H1 (cell line): ENCODE measurements around the gene MUC2. TPM values are rescaled to one million over a fixed set of nuclear protein-coding genes. Genes with fewer than 3 reads are reported as not detected.

ENCODE experiments used
- CTCF ChIA-PET: fragments of 300-600 bp; sonication (Branson Sonifier 250); formaldehyde crosslinking; loops from one replicate; lab custom pipeline; 2021; ENCODE audit not compliant: partially characterized antibody; lab: Charles Lee
- POLR2A ChIA-PET: fragments of 300-600 bp; sonication (Branson Sonifier 250); formaldehyde crosslinking; loops from one replicate; lab custom pipeline; 2021; ENCODE audit warnings: inconsistent platforms; ENCODE audit not compliant: partially characterized antibody; lab: Charles Lee
- DNase-seq, 2 experiments: peaks; one replicate each; pipeline versions ENCODE4 v3.0.0 to v3.0.0-alpha.2; 2010 to 2022; ENCODE audit warnings: low spot score in 2 of 2, low read depth in 1 of 2, mixed read lengths in 1 of 2
- FAIRE-seq: peaks from 2 replicates; lab custom pipeline; 2011; peaks lifted over from hg19 to GRCh38; lab: Jason Lieb, UNC
- H2AFZ ChIP-seq: 2 replicates; pipeline ENCODE4 v1.8.1; 2012; ENCODE audit warnings: low read length, inconsistent platforms
- H2AK5ac ChIP-seq: 2 replicates; pipeline ENCODE4 v1.6.1; 2013; ENCODE audit warnings: low read depth, low read length
- H2BK120ac ChIP-seq: replicated peaks from 2 replicates; pipeline ENCODE3; 2013; ENCODE audit warnings: low read depth, low read length, inconsistent platforms
- H2BK12ac ChIP-seq: 2 replicates; pipeline ENCODE4 v1.6.1; 2013; ENCODE audit warnings: low read depth, low read length
- H2BK15ac ChIP-seq: 2 replicates; pipeline ENCODE4 v1.6.1; 2013; ENCODE audit warnings: low read length
- H2BK20ac ChIP-seq: 2 replicates; pipeline ENCODE4 v1.6.1; 2013; ENCODE audit warnings: low read length
- H2BK5ac ChIP-seq: 2 replicates; pipeline ENCODE4 v1.6.1; 2013; ENCODE audit warnings: low read depth, low read length
- H3K14ac ChIP-seq: 2 replicates; pipeline ENCODE4 v1.6.1; 2013; ENCODE audit warnings: inconsistent platforms; ENCODE audit not compliant: insufficient read length
- H3K18ac ChIP-seq: 2 replicates; pipeline ENCODE4 v1.6.1; 2013; ENCODE audit warnings: low read length; ENCODE audit errors: extremely low read depth
- H3K23ac ChIP-seq: 2 replicates; pipeline ENCODE4 v1.6.1; 2013; ENCODE audit warnings: inconsistent platforms; ENCODE audit not compliant: insufficient read length
- H3K23me2 ChIP-seq: 2 replicates; pipeline ENCODE4 v1.6.1; 2013; ENCODE audit warnings: low read depth, low read length
- H3K27ac ChIP-seq: 2 replicates; pipeline ENCODE4 v1.6.1; 2011; ENCODE audit warnings: low read depth, low read length, inconsistent platforms
- H3K27me3 ChIP-seq, 4 experiments: replicated peaks in 1 of 4; 1 replicate in 1 of 4; 2 replicates in 3 of 4; pipeline versions ENCODE4 v1.6.1 to v1.8.1; 2011 to 2013; ENCODE audit warnings: low read length in 3 of 4, mild to moderate bottlenecking in 3 of 4, inconsistent platforms in 2 of 4, mixed read lengths in 2 of 4, moderate library complexity in 1 of 4; ENCODE audit not compliant: control insufficient read depth in 3 of 4, insufficient read depth in 3 of 4; ENCODE audit errors: extremely low read depth in 1 of 4
- H3K36me3 ChIP-seq, 4 experiments: 2 replicates each; pipeline versions ENCODE4 v1.6.1 to v1.8.1; 2011 to 2013; ENCODE audit warnings: mild to moderate bottlenecking in 4 of 4, low read length in 3 of 4, moderate library complexity in 2 of 4, control low read depth in 1 of 4, inconsistent platforms in 1 of 4; ENCODE audit not compliant: insufficient read depth in 4 of 4, control insufficient read depth in 2 of 4
- H3K4ac ChIP-seq: replicated peaks from 2 replicates; pipeline ENCODE3; 2013; ENCODE audit warnings: low read length, low read depth, mixed read lengths, inconsistent platforms; ENCODE audit not compliant: insufficient read length
- H3K4me1 ChIP-seq, 4 experiments: replicated peaks in 1 of 4; 1 replicate in 1 of 4; 2 replicates in 3 of 4; pipeline versions ENCODE4 v1.6.1 to v1.8.1; 2011 to 2013; ENCODE audit warnings: low read length in 3 of 4, inconsistent platforms in 2 of 4, mixed read lengths in 1 of 4; ENCODE audit not compliant: insufficient read depth in 4 of 4, control insufficient read depth in 3 of 4
- H3K4me2 ChIP-seq, 2 experiments: 2 replicates each; pipeline versions ENCODE4 v1.6.1 to v1.8.1; 2011 to 2013; ENCODE audit warnings: low read depth in 2 of 2, low read length in 2 of 2, control low read depth in 1 of 2, inconsistent platforms in 1 of 2, mild to moderate bottlenecking in 1 of 2; ENCODE audit not compliant: insufficient read depth in 1 of 2
- H3K4me3 ChIP-seq, 4 experiments: fragments of 200-600, 300-600 bp in 1 of 4; sonication (generic), shearing (Covaris generic), sonication (Bioruptor Twin) in 1 of 4; 2 replicates each; pipeline versions ENCODE4 v1.5.1 to v1.8.1; 2011 to 2016; ENCODE audit warnings: low read length in 4 of 4, low read depth in 3 of 4, control low read depth in 2 of 4, inconsistent platforms in 2 of 4, mild to moderate bottlenecking in 2 of 4, mixed read lengths in 1 of 4, moderate library complexity in 1 of 4; ENCODE audit not compliant: insufficient read depth in 2 of 4; ENCODE audit errors: extremely low read depth in 1 of 4
- H3K56ac ChIP-seq: replicated peaks from 2 replicates; pipeline ENCODE3; 2013; ENCODE audit warnings: low read depth, mild to moderate bottlenecking, mixed read lengths, low read length, inconsistent platforms; ENCODE audit not compliant: insufficient read length
- H3K79me1 ChIP-seq: 2 replicates; pipeline ENCODE4 v1.6.1; 2013; ENCODE audit warnings: low read depth, low read length, control low read depth
- H3K79me2 ChIP-seq, 2 experiments: 2 replicates each; pipeline versions ENCODE4 v1.6.1 to v1.8.1; 2012 to 2013; ENCODE audit warnings: low read length in 2 of 2, mild to moderate bottlenecking in 2 of 2, inconsistent platforms in 1 of 2; ENCODE audit not compliant: insufficient read depth in 2 of 2, control insufficient read depth in 1 of 2
- H3K9ac ChIP-seq, 4 experiments: replicated peaks in 1 of 4; 1 replicate in 1 of 4; 2 replicates in 3 of 4; pipeline versions ENCODE4 v1.6.1 to v1.8.1; 2011 to 2013; ENCODE audit warnings: low read depth in 3 of 4, low read length in 3 of 4, control low read depth in 2 of 4, mild to moderate bottlenecking in 2 of 4, moderate library complexity in 2 of 4, inconsistent platforms in 1 of 4; ENCODE audit errors: extremely low read depth in 1 of 4
- H3K9me3 ChIP-seq, 2 experiments: 2 replicates each; pipeline versions ENCODE4 v1.6.1 to v1.8.1; 2012 to 2013; ENCODE audit warnings: mild to moderate bottlenecking in 2 of 2, moderate library complexity in 2 of 2, control low read depth in 1 of 2, inconsistent platforms in 1 of 2, low read depth in 1 of 2, low read length in 1 of 2, mixed read lengths in 1 of 2; ENCODE audit not compliant: insufficient read depth in 2 of 2
- H4K20me1 ChIP-seq, 2 experiments: replicated peaks in 1 of 2; 2 replicates each; pipeline versions ENCODE3 to v1.8.1; 2011 to 2013; ENCODE audit warnings: inconsistent platforms in 2 of 2, low read length in 2 of 2, mild to moderate bottlenecking in 1 of 2; ENCODE audit not compliant: insufficient read depth in 2 of 2, control insufficient read depth in 1 of 2
- H4K5ac ChIP-seq: 2 replicates; pipeline ENCODE4 v1.6.1; 2013; ENCODE audit warnings: low read length, low read depth, mixed read lengths, inconsistent platforms; ENCODE audit not compliant: insufficient read length
- H4K8ac ChIP-seq: 2 replicates; pipeline ENCODE4 v1.8.0; 2013; ENCODE audit warnings: mild to moderate bottlenecking, moderate library complexity, low read length, inconsistent platforms; ENCODE audit not compliant: insufficient read depth; ENCODE audit errors: extremely low read depth
- H4K91ac ChIP-seq: replicated peaks from 2 replicates; pipeline ENCODE3; 2013; ENCODE audit warnings: low read length, mixed read lengths, inconsistent platforms; ENCODE audit not compliant: insufficient read length
- ATF2 ChIP-seq: IDR thresholded peaks from 2 replicates; pipeline ENCODE4 v1.6.1; 2012; ENCODE audit warnings: low read length, inconsistent platforms
- BACH1 ChIP-seq: IDR thresholded peaks from 2 replicates; pipeline ENCODE4 v1.6.1; 2012; ENCODE audit warnings: low read length, improper control_type of control experiment
- CHD2 ChIP-seq: IDR thresholded peaks from 2 replicates; pipeline ENCODE4 v1.6.1; 2012; ENCODE audit warnings: low read length, improper control_type of control experiment
- HDAC6 ChIP-seq: IDR thresholded peaks from one replicate; pipeline ENCODE4 v1.7.1; 2012; ENCODE audit warnings: low read depth, mild to moderate bottlenecking, inconsistent platforms, low read length, moderate library complexity
- MAX ChIP-seq: IDR thresholded peaks from 2 replicates; pipeline ENCODE4 v1.6.1; 2012; ENCODE audit warnings: inconsistent platforms
- RAD21 ChIP-seq, 2 experiments: IDR thresholded peaks in 1 of 2; conservative IDR thresholded peaks in 1 of 2; 2 replicates each; pipeline ENCODE4 v1.6.1; 2011; ENCODE audit warnings: low read depth in 2 of 2, low read length in 2 of 2, improper control_type of control experiment in 1 of 2, inconsistent platforms in 1 of 2, mild to moderate bottlenecking in 1 of 2, moderate library complexity in 1 of 2
- RFX5 ChIP-seq: IDR thresholded peaks from 2 replicates; pipeline ENCODE4 v1.6.1; 2011; ENCODE audit warnings: low read depth, low read length, improper control_type of control experiment, borderline replicate concordance
- SRF ChIP-seq: IDR thresholded peaks from 2 replicates; pipeline ENCODE4 v1.6.1; 2011; ENCODE audit warnings: mild to moderate bottlenecking, low read depth, low read length, moderate library complexity
- TAF1 ChIP-seq: IDR thresholded peaks from 2 replicates; pipeline ENCODE4 v1.6.1; 2011; ENCODE audit warnings: mild to moderate bottlenecking, low read depth, low read length
- TBP ChIP-seq: IDR thresholded peaks from 2 replicates; pipeline ENCODE4 v1.6.1; 2011; ENCODE audit warnings: low read depth, low read length, improper control_type of control experiment
- WGBS, 2 experiments: shearing (Covaris generic) in 1 of 2; methylation state at CpG; one replicate each; pipeline versions ENCODE4 v1.1.6 to v1.1.7; 2013 to 2015; ENCODE audit warnings: low lambda C conversion rate in 2 of 2, mixed read lengths in 2 of 2, inconsistent platforms in 1 of 2, low coverage in 1 of 2, missing lambda C conversion rate in 1 of 2; ENCODE audit not compliant: insufficient replicate concordance in 2 of 2, insufficient coverage in 1 of 2, insufficient read length in 1 of 2; ENCODE audit errors: extremely low coverage in 1 of 2, missing lambda C conversion rate in 1 of 2; 5-methylcytosine and 5-hydroxymethylcytosine counted together
- polyA plus RNA-seq, 7 experiments: library from polyadenylated mRNA; depleted of rRNA in 3 of 7; stranded (reverse) in 5 of 7; unstranded in 2 of 7; fragments of >200 nt in 5 of 7; fragments of 200-250 nt in 2 of 7; gene quantifications; 1 replicate in 5 of 7; 2 replicates in 1 of 7; 4 replicates in 1 of 7; pipeline versions ENCODE4 v1.2.1 to v1.2.3, GENCODE V29; 2011 to 2013; ENCODE audit warnings: missing spikeins in 2 of 7, mixed read lengths in 2 of 7
- total RNA-seq: library from RNA; stranded (reverse); fragmentation: NEBNext Ultra II Directional; extraction: Animal tissue kit (Norgen Biotek cat#: 25700); gene quantifications from 2 replicates; pipeline ENCODE4 v1.2.1, GENCODE V29; 2021

MUC2 gene
- total and polyA plus RNA-seq, 2 of the 8 experiments (the other 6 are each of a cell fraction or from before 2014, with no cell fraction given), result not detected

GRCh38 chr11:1035577-1036283, 38.9 kb upstream of the MUC2 start:
- no peak overlapping the region for H2BK15ac ChIP-seq
- FAIRE-seq (no peak), DNase-seq (no peak)
- no peak overlapping the region for H2AK5ac ChIP-seq
- CTCF ChIA-PET, result interaction anchor here (0.6 to 3.7 kb wide), 5 partner anchors 27 to 258 kb away, joined by 3 to 10 read pairs (median 4); no protein-coding TSS in a partner anchor
- H3K4me1 ChIP-seq, result peaks cover 0 to 2% (median 0%) of the 10 kb centered on the region in 4 experiments; a peak in 2 of 7 replicates
- H3K9ac ChIP-seq, result no peak overlapping the region
- POLR2A ChIA-PET, result interaction anchor here (0.7 to 1.5 kb wide), 4 partner anchors 16 to 125 kb away, joined by 3 to 4 read pairs (median 3); partner anchors contain the start of gene CHID1
- H3K27me3 ChIP-seq, result no peaks in the 10 kb centered on the region
- no peak overlapping the region for H2BK20ac ChIP-seq
- H4K8ac ChIP-seq, result peak overlapping the region; percentile 68
- H4K91ac ChIP-seq, result no peak overlapping the region
- H4K20me1 ChIP-seq, result peaks cover 0 to 12% of the 10 kb centered on the region in 2 experiments
- no peak overlapping the region for H3K27ac ChIP-seq
- no peak overlapping the region for H3K4me2 ChIP-seq
- no peak overlapping the region for H3K4ac ChIP-seq
- WGBS, 2 experiments, result 93% methylated on average over 12 of the region's 29 CpGs; no CpG with 5 or more reads in 1 of the 2 experiments
- H3K23me2 ChIP-seq, result peaks cover 7% of the 10 kb centered on the region
- no peaks in the 10 kb centered on the region for H3K9me3 ChIP-seq
- H3K14ac ChIP-seq, result no peak overlapping the region
- no peak overlapping the region for H2AFZ ChIP-seq
- H3K56ac ChIP-seq, result no peak overlapping the region
- no peak overlapping the region for H3K23ac ChIP-seq
- H3K4me3 ChIP-seq, result no peak overlapping the region
- H3K36me3 ChIP-seq, result no peaks in the 10 kb centered on the region
- no peak overlapping the region for H2BK5ac ChIP-seq
- H2BK12ac ChIP-seq, result no peak overlapping the region
- no peak overlapping the region for H3K18ac ChIP-seq
- H3K79me2 ChIP-seq, result no peaks in the 10 kb centered on the region
- no peak overlapping the region for H2BK120ac ChIP-seq
- peaks cover 4% of the 10 kb centered on the region; the same call in 1 of the 2 replicates for H3K79me1 ChIP-seq
- H4K5ac ChIP-seq, result no peak overlapping the region
- TF ChIP-seq MAX, result no peak
- TF ChIP-seq HDAC6, result no peak
- no peak for TF ChIP-seq BACH1
- TF ChIP-seq SRF, result no peak
- no peak for TF ChIP-seq RFX5
- no peak for TF ChIP-seq TAF1
- no peak for TF ChIP-seq ATF2
- TF ChIP-seq RAD21 (IDR thresholded peaks at IDR 0.05 in 1 of 2, conservative IDR thresholded peaks at IDR 0.05 in 1 of 2; ENCODE audit: low read depth in 2 of 2, low read length in 2 of 2), result no peak
- TF ChIP-seq CHD2, result no peak
- TF ChIP-seq TBP, result no peak
